ENCODE results near the gene CSF2. TPM values are rescaled to one million over a fixed set of nuclear protein-coding genes. Genes with fewer than 3 reads are reported as not detected.

Gene CSF2
- total RNA-seq, 4 donors from 2014 or later: not detected

DNA sequence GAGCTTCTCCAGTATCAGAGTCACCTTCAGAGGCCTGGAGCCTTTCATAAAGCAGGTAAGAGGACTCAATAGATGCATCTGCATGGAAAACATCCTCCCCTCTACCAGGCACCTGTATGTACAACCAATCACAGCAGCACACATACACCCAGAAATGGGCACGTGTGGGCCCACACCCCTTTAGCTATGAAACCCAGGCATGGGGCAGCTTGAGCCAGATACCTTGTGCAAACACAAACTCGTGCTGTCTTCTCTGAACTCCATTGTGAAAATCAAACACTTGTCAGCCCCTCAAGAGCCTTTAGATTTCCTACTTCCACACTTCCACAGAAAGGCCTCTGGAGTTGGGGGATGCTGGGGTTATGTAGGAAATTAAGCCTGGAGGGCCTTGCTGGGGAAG, 1.1 kb upstream of the CSF2 start:
- intact Hi-C loops (cut with DNase I): no loop called here
- no peak overlapping the region for H3K4me3 ChIP-seq
- no peaks in the 10 kb centered on the region for H3K27me3 ChIP-seq
- 56 to 78% methylated on average over 2 of the region's 2 CpGs for WGBS, 2 donors
- H3K36me3 ChIP-seq: no peaks in the 10 kb centered on the region
- TF ChIP-seq POLR2A (IDR thresholded peaks at IDR 0.05): no peak
- TF ChIP-seq CTCF (IDR thresholded peaks at IDR 0.05): no peak
- no peaks in the 10 kb centered on the region for H3K9me3 ChIP-seq
- H3K4me1 ChIP-seq: peaks cover 0 to 20% (median 11%) of the 10 kb centered on the region in 3 donors
- no peak for DNase-seq
- no peak overlapping the region for H3K27ac ChIP-seq

DNA sequence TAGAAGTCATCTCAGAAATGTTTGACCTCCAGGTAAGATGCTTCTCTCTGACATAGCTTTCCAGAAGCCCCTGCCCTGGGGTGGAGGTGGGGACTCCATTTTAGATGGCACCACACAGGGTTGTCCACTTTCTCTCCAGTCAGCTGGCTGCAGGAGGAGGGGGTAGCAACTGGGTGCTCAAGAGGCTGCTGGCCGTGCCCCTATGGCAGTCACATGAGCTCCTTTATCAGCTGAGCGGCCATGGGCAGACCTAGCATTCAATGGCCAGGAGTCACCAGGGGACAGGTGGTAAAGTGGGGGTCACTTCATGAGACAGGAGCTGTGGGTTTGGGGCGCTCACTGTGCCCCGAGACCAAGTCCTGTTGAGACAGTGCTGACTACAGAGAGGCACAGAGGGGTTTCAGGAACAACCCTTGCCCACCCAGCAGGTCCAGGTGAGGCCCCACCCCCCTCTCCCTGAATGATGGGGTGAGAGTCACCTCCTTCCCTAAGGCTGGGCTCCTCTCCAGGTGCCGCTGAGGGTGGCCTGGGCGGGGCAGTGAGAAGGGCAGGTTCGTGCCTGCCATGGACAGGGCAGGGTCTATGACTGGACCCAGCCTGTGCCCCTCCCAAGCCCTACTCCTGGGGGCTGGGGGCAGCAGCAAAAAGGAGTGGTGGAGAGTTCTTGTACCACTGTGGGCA, 642 bp downstream of the CSF2 start:
- DNase-seq: no peak
- H3K36me3 ChIP-seq: no peaks in the 10 kb centered on the region
- intact Hi-C loops (cut with DNase I): no loop called here
- H3K27ac ChIP-seq: no peak overlapping the region
- no peaks in the 10 kb centered on the region for H3K9me3 ChIP-seq
- TF ChIP-seq POLR2A (IDR thresholded peaks at IDR 0.05): no peak
- TF ChIP-seq CTCF (IDR thresholded peaks at IDR 0.05): no peak
- H3K27me3 ChIP-seq: no peaks in the 10 kb centered on the region
- 30% methylated on average over 2 of the region's 7 CpGs; no CpG with 5 or more reads in 1 of the 2 donors for WGBS, 2 donors
- H3K4me1 ChIP-seq: peaks cover 0 to 20% (median 11%) of the 10 kb centered on the region in 3 donors
- H3K4me3 ChIP-seq: no peak overlapping the region

- intact Hi-C loops (cut with DNase I): no loop called here
- no peaks in the 10 kb centered on the region for H3K36me3 ChIP-seq
- 73 to 81% methylated on average over 2 to 3 of the region's 16 CpGs for WGBS, 2 donors
- no peak overlapping the region for H3K27ac ChIP-seq
- DNase-seq: no peak
- TF ChIP-seq CTCF (IDR thresholded peaks at IDR 0.05) (no peak), POLR2A (IDR thresholded peaks at IDR 0.05) (no peak)
- H3K4me3 ChIP-seq: no peak overlapping the region
- peaks cover 0 to 20% (median 11%) of the 10 kb centered on the region in 3 donors for H3K4me1 ChIP-seq
- no peaks in the 10 kb centered on the region for H3K9me3 ChIP-seq
- no peaks in the 10 kb centered on the region for H3K27me3 ChIP-seq
Measured at GRCh38 chr5:132074772-132075718, 1.5 kb downstream of the CSF2 start.

GRCh38 chr5:132075719-132076077, 2.1 kb downstream of the CSF2 start:
- Histone ChIP-seq H3K4me1 (peaks cover 0 to 20% (median 11%) of the 10 kb centered on the region in 3 donors), H3K4me3 (no peak overlapping the region), H3K27ac (no peak overlapping the region), H3K36me3 (no peaks in the 10 kb centered on the region), H3K9me3 (no peaks in the 10 kb centered on the region), H3K27me3 (no peaks in the 10 kb centered on the region)
- DNase-seq: no peak
- intact Hi-C loops (cut with DNase I): no loop called here
- WGBS, 2 donors: 93 to 100% methylated on average over 2 of the region's 2 CpGs
- TF ChIP-seq POLR2A (IDR thresholded peaks at IDR 0.05) (no peak), CTCF (IDR thresholded peaks at IDR 0.05) (no peak)

All from esophagus squamous epithelium (tissue), 5 donors.